Keratinocyte (primary cell): ENCODE measurements around the gene ANKZF1. TPM values are rescaled to one million over a fixed set of nuclear protein-coding genes. Genes with fewer than 3 reads are reported as not detected.

Source experiments
- DNase-seq: peaks from one replicate; pipeline ENCODE4 v3.0.0-alpha.2; 2011; ENCODE audit warnings: low read depth, missing footprints, low spot score
- FAIRE-seq: peaks from 2 replicates; lab custom pipeline; 2011; peaks lifted over from hg19 to GRCh38; lab: Jason Lieb, UNC
- H2AFZ ChIP-seq: 2 replicates; pipeline ENCODE4 v1.6.0; 2012; ENCODE audit warnings: low read length, control low read depth, inconsistent platforms; ENCODE audit not compliant: control insufficient read depth
- H3K27ac ChIP-seq: 2 replicates; pipeline ENCODE4 v1.5.1; 2011; ENCODE audit warnings: low read length; ENCODE audit not compliant: control insufficient read depth, insufficient read depth
- H3K27me3 ChIP-seq: 3 replicates; pipeline ENCODE4 v1.6.0; 2011; ENCODE audit warnings: low read length; ENCODE audit not compliant: control insufficient read depth, insufficient read depth; ENCODE audit errors: extremely low read depth
- H3K36me3 ChIP-seq, 2 experiments: 2 replicates in 1 of 2; 3 replicates in 1 of 2; pipeline ENCODE4 v1.5.1; 2011; ENCODE audit warnings: low read length in 2 of 2, mild to moderate bottlenecking in 1 of 2; ENCODE audit not compliant: control insufficient read depth in 2 of 2, insufficient read depth in 2 of 2; ENCODE audit errors: extremely low read depth in 1 of 2
- H3K4me1 ChIP-seq: 3 replicates; pipeline ENCODE4 v1.5.1; 2011; ENCODE audit warnings: low read length; ENCODE audit not compliant: control insufficient read depth, insufficient read depth; ENCODE audit errors: extremely low read depth
- H3K4me2 ChIP-seq: 3 replicates; pipeline ENCODE4 v1.6.0; 2011; ENCODE audit warnings: low read depth, low read length; ENCODE audit not compliant: control insufficient read depth, insufficient read depth; ENCODE audit errors: extremely low read depth
- H3K4me3 ChIP-seq, 3 experiments: fragments of 200-600 bp in 1 of 3; sonication (generic) in 1 of 3; 2 replicates in 2 of 3; 3 replicates in 1 of 3; pipeline ENCODE4 v1.5.1; 2011 to 2016; ENCODE audit warnings: low read length in 3 of 3, mild to moderate bottlenecking in 3 of 3, control low read depth in 2 of 3, inconsistent platforms in 1 of 3, low read depth in 1 of 3, mixed read lengths in 1 of 3, mixed run types in 1 of 3, moderate library complexity in 1 of 3; ENCODE audit not compliant: control insufficient read depth in 2 of 3, insufficient read depth in 2 of 3; ENCODE audit errors: extremely low read depth in 1 of 3
- H3K79me2 ChIP-seq: 2 replicates; pipeline ENCODE4 v1.6.0; 2012; ENCODE audit warnings: low read length; ENCODE audit not compliant: control insufficient read depth, insufficient read depth
- H3K9ac ChIP-seq: 3 replicates; pipeline ENCODE4 v1.6.0; 2011; ENCODE audit warnings: low read length; ENCODE audit not compliant: control insufficient read depth, insufficient read depth; ENCODE audit errors: extremely low read depth
- H3K9me1 ChIP-seq: 3 replicates; pipeline ENCODE4 v1.6.0; 2011; ENCODE audit warnings: low read length; ENCODE audit not compliant: control insufficient read depth, insufficient read depth; ENCODE audit errors: extremely low read depth
- H3K9me3 ChIP-seq: 2 replicates; pipeline ENCODE4 v1.5.1; 2012; ENCODE audit warnings: low read depth, low read length; ENCODE audit not compliant: control insufficient read depth
- H4K20me1 ChIP-seq: 3 replicates; pipeline ENCODE4 v1.6.0; 2011; ENCODE audit warnings: low read length; ENCODE audit not compliant: control insufficient read depth, insufficient read depth; ENCODE audit errors: extremely low read depth
- EZH2 ChIP-seq: IDR thresholded peaks from one replicate; pipeline ENCODE4 v1.6.1; 2012; ENCODE audit warnings: inconsistent platforms, mild to moderate bottlenecking, low read length, moderate library complexity
- dilution Hi-C: fragments of 300-500 bp; cut with MboI; formaldehyde crosslinking; loops from one replicate; pipeline ENCODE4 v1.7.0; 2020; ENCODE audit warnings: low sequenced_read_pairs; ENCODE audit not compliant: extremely low pct_ligation_motif_present
- polyA plus RNA-seq, 5 experiments: library from polyadenylated mRNA; depleted of rRNA in 3 of 5; stranded (reverse) in 3 of 5; stranded (forward) in 1 of 5; unstranded in 1 of 5; fragments of >200 nt; gene quantifications; 1 replicate in 1 of 5; 2 replicates in 3 of 5; 3 replicates in 1 of 5; pipeline versions ENCODE4 v1.2.1 to v1.2.3, GENCODE V29; 2011 to 2012; ENCODE audit warnings: missing spikeins in 2 of 5, low read depth in 1 of 5, low replicate concordance in 1 of 5
- TF ChIP-seq, protein P1 (sequence below), 3 experiments: IDR thresholded peaks in 1 of 3; conservative IDR thresholded peaks in 1 of 3; optimal IDR thresholded peaks in 1 of 3; 2 replicates in 2 of 3; 3 replicates in 1 of 3; pipeline versions ENCODE3 to v1.5.1; 2011; ENCODE audit warnings: low read length in 3 of 3, mild to moderate bottlenecking in 3 of 3, moderate library complexity in 2 of 3, control low read depth in 1 of 3, inconsistent platforms in 1 of 3; ENCODE audit not compliant: insufficient read depth in 2 of 3; ENCODE audit errors: extremely low read depth in 1 of 3

ANKZF1 gene
- polyA plus RNA-seq, 1 donor (not counting 4 experiments of a cell fraction or from before 2014, with no cell fraction given), result 35.1 TPM

DNA sequence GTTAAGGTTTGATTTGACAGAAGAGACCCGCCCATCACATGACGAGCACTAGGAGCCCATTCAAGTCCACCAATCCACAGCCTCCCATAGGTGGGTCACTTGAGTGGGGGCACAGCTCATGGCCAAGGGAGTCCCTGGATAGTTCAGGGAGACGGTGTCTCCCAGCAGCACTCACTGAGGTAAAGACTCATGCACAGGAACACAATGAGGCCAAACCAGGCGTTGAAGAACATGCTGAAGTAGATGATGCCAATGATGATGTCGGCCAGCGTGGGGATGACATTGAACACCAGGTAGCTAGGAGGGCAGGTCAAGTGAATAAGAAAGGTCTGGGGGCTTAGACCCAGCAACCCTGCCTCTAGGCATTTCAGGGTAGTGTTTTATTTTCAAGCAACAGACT is 14.8 kb upstream of the ANKZF1 start:
- Histone ChIP-seq H4K20me1 (no peaks in the 10 kb centered on the region), H2AFZ (no peak overlapping the region), H3K9ac (no peak overlapping the region), H3K27me3 (no peaks in the 10 kb centered on the region), H3K9me3 (no peaks in the 10 kb centered on the region), H3K36me3 (peaks cover 11 to 25% of the 10 kb centered on the region in 2 experiments), H3K4me3 (no peak overlapping the region), H3K27ac (no peak overlapping the region), H3K79me2 (no peaks in the 10 kb centered on the region), H3K4me1 (peaks cover 18% of the 10 kb centered on the region), H3K9me1 (no peaks in the 10 kb centered on the region), H3K4me2 (no peak overlapping the region)
- TF ChIP-seq EZH2, result no peak
- TF ChIP-seq, protein P1, sequence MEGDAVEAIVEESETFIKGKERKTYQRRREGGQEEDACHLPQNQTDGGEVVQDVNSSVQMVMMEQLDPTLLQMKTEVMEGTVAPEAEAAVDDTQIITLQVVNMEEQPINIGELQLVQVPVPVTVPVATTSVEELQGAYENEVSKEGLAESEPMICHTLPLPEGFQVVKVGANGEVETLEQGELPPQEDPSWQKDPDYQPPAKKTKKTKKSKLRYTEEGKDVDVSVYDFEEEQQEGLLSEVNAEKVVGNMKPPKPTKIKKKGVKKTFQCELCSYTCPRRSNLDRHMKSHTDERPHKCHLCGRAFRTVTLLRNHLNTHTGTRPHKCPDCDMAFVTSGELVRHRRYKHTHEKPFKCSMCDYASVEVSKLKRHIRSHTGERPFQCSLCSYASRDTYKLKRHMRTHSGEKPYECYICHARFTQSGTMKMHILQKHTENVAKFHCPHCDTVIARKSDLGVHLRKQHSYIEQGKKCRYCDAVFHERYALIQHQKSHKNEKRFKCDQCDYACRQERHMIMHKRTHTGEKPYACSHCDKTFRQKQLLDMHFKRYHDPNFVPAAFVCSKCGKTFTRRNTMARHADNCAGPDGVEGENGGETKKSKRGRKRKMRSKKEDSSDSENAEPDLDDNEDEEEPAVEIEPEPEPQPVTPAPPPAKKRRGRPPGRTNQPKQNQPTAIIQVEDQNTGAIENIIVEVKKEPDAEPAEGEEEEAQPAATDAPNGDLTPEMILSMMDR (optimal IDR thresholded peaks at IDR 0.05 in 1 of 3, IDR thresholded peaks at IDR 0.05 in 1 of 3, conservative IDR thresholded peaks at IDR 0.05 in 1 of 3; ENCODE audit: extremely low read depth in 1 of 3, insufficient read depth in 2 of 3, low read length in 3 of 3), result no peak
- FAIRE-seq, result no peak
- dilution Hi-C loops, result no loop called here
- DNase-seq, result no peak

DNA sequence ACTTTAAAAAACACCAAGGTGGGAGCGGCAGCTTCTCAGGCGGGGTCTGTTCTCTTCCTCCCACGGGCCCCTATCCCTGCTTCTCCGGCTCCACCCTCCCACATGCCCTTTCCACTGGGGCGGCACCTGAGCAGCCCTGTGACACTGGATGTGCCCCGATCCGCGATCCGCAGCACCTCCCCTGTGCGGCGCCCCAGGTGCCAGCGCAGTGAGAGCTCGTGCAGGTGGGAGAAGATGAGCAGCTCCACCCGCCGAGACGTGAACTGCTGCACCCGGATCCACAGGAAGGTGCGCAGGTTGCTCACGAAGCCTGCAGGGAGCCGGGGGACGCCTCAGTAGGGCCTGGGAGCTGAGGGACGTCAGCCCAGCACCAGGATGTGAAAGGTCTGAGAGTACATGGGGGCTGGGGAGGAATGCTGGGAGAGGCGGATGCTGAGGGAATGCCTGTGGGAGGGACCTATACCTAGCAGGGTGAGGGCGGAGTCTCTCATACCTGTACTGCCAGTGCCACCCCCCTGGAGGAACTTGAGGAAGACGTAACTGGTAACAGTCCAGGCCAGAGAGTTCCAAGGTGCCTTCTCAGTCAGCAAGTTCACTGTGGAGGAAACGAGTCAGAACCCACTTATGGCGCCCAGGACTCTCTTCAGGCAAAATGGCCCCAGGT is 13.6 kb upstream of the ANKZF1 start:
- dilution Hi-C loops, result no loop called here
- TF ChIP-seq, protein P1 (optimal IDR thresholded peaks at IDR 0.05 in 1 of 3, IDR thresholded peaks at IDR 0.05 in 1 of 3, conservative IDR thresholded peaks at IDR 0.05 in 1 of 3; ENCODE audit: extremely low read depth in 1 of 3, insufficient read depth in 2 of 3, low read length in 3 of 3), result no peak
- no peak for TF ChIP-seq EZH2
- H3K36me3 ChIP-seq, result peaks cover 17 to 33% of the 10 kb centered on the region in 2 experiments

More for the DNA sequence above, 13.6 kb upstream of the ANKZF1 start:
- DNase-seq (no peak), FAIRE-seq (no peak)
- peaks cover 18% of the 10 kb centered on the region for H3K4me1 ChIP-seq
- no peak overlapping the region for H3K27ac ChIP-seq
- no peak overlapping the region for H3K9ac ChIP-seq
- no peak overlapping the region for H2AFZ ChIP-seq
- no peaks in the 10 kb centered on the region for H3K27me3 ChIP-seq
- H3K4me2 ChIP-seq, result no peak overlapping the region
- no peaks in the 10 kb centered on the region for H3K9me1 ChIP-seq
- H3K79me2 ChIP-seq, result no peaks in the 10 kb centered on the region
- H3K4me3 ChIP-seq, result no peak overlapping the region
- H4K20me1 ChIP-seq, result no peaks in the 10 kb centered on the region
- H3K9me3 ChIP-seq, result no peaks in the 10 kb centered on the region
